ENCODE measurements around the gene DCST2.

DNA sequence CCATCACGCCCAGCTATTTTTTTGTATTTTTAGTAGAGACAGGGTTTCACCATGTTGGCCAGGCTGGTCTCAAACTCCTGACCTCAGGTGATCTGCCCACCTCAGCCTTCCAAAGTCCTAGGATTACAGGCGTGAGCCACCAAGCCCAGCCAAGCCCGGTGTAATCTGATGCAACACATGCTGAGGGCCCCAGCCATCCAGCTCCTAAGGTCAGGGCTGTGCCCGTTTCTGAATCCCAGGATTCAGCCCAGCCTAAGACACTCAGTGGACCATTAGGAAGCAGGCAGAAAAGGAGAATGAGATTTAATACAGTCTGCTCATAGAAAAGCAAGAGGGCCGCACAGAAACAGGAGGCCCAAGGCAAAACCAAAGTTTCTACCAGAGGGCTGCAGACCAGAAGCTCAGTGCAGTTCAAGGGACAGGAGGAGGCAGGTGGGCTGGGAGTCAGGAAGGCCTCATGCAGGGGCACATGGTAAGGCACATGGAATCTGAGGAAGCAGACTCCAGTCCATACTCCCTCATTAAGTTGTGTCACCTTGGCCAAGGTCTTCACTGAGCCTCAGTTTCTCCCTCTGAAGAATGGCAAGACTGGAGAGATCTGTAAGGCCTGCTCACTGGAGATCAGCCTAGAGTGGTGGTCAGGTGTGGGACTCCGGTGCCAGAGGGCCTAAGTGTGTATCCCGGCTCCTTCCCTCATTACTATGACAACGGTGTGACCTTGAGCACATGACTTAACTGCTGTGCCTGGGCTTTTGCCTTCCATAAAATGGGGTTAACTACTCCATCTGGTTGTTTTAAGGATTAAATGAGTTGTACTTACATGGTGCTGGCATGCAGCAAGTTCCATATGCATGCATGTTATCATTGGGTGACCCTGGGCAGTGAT, 15.1 kb upstream of the DCST2 start:
- TF ChIP-seq, protein P1, sequence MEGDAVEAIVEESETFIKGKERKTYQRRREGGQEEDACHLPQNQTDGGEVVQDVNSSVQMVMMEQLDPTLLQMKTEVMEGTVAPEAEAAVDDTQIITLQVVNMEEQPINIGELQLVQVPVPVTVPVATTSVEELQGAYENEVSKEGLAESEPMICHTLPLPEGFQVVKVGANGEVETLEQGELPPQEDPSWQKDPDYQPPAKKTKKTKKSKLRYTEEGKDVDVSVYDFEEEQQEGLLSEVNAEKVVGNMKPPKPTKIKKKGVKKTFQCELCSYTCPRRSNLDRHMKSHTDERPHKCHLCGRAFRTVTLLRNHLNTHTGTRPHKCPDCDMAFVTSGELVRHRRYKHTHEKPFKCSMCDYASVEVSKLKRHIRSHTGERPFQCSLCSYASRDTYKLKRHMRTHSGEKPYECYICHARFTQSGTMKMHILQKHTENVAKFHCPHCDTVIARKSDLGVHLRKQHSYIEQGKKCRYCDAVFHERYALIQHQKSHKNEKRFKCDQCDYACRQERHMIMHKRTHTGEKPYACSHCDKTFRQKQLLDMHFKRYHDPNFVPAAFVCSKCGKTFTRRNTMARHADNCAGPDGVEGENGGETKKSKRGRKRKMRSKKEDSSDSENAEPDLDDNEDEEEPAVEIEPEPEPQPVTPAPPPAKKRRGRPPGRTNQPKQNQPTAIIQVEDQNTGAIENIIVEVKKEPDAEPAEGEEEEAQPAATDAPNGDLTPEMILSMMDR (IDR thresholded peaks at IDR 0.05) = no peak
- TF ChIP-seq POLR2A (IDR thresholded peaks at IDR 0.05) = no peak

Data from lower leg skin (tissue), 3 donors.